T-cell (primary cell): Measurements from ENCODE around the gene PEAK1. TPM values are rescaled to one million over a fixed set of nuclear protein-coding genes. Genes with fewer than 3 reads are reported as not detected.

Experiments used
- ATAC-seq, 4 experiments: fragments of 200-7000 bp in 3 of 4; fragments of 150-1000 bp in 1 of 4; cut with Tn5 transposase; replicated peaks in 1 of 4; 1 replicate in 3 of 4; 2 replicates in 1 of 4; pipeline ENCODE4 v1.10.0; 2021; ENCODE audit warnings: moderate library complexity in 3 of 4, mild to moderate bottlenecking in 2 of 4, moderate number of reproducible peaks in 1 of 4
- CTCF ChIA-PET, 2 donors: fragments of 300-600 bp; sonication (Branson Sonifier 250); formaldehyde crosslinking; loops; one replicate each; lab custom pipeline; 2022; ENCODE audit warnings: antibody characterized with exemption in 2 of 2; lab: Charles Lee
- POLR2A ChIA-PET, 2 donors: fragments of 300-600 bp; sonication (Branson Sonifier 250); formaldehyde crosslinking; loops; one replicate each; lab custom pipeline; 2022; ENCODE audit warnings: antibody characterized with exemption in 2 of 2; lab: Charles Lee
- DNase-seq, 35 experiments: peaks; one replicate each; pipeline versions ENCODE4 v3.0.0 to v3.0.0-alpha.2; 2013 to 2023
- H3K27ac ChIP-seq: one replicate; pipeline ENCODE4 v1.5.1; 2013; ENCODE audit warnings: low read length
- H3K27me3 ChIP-seq, 2 experiments: replicated peaks in 1 of 2; 1 replicate in 1 of 2; 2 replicates in 1 of 2; pipeline versions ENCODE4 v1.6.1 to v1.7.0; 2013; ENCODE audit warnings: low read length in 1 of 2, mixed read lengths in 1 of 2; ENCODE audit not compliant: control insufficient read depth in 2 of 2, insufficient read depth in 2 of 2; ENCODE audit errors: extremely low read depth in 1 of 2
- H3K36me3 ChIP-seq, 2 donors: 1 replicate in 1 of 2; 2 replicates in 1 of 2; pipeline versions ENCODE4 v1.6.1 to v1.7.0; 2013; ENCODE audit warnings: low read length in 1 of 2; ENCODE audit not compliant: control insufficient read depth in 2 of 2, insufficient read depth in 1 of 2; ENCODE audit errors: extremely low read depth in 1 of 2
- H3K4me1 ChIP-seq, 2 experiments: 1 replicate in 1 of 2; 2 replicates in 1 of 2; pipeline versions ENCODE4 v1.6.1 to v1.7.0; 2013; ENCODE audit warnings: low read length in 2 of 2, mixed read lengths in 1 of 2; ENCODE audit not compliant: insufficient read depth in 2 of 2, control insufficient read depth in 1 of 2; ENCODE audit errors: extremely low read depth in 1 of 2
- H3K4me3 ChIP-seq, 2 donors: 1 replicate in 1 of 2; 2 replicates in 1 of 2; pipeline versions ENCODE4 v1.5.1 to v1.7.0; 2013; ENCODE audit warnings: mild to moderate bottlenecking in 2 of 2, low read length in 1 of 2, moderate library complexity in 1 of 2; ENCODE audit not compliant: control insufficient read depth in 1 of 2; ENCODE audit errors: extremely low read depth in 1 of 2
- H3K9me3 ChIP-seq: 2 replicates; pipeline ENCODE4 v1.7.0; 2013
- H3K27ac Mint-ChIP-seq, 2 donors: one replicate each; pipeline ENCODE4 v1.8.0; 2020 to 2021; ENCODE audit warnings: mild to moderate bottlenecking in 2 of 2, mixed read lengths in 2 of 2
- H3K27me3 Mint-ChIP-seq, 2 donors: one replicate each; pipeline ENCODE4 v1.8.0; 2021 to 2022; ENCODE audit warnings: mixed read lengths in 2 of 2
- H3K36me3 Mint-ChIP-seq: one replicate; pipeline ENCODE4 v1.8.0; 2021; ENCODE audit warnings: mixed read lengths
- H3K4me1 Mint-ChIP-seq, 3 donors: one replicate each; pipeline ENCODE4 v1.8.0; 2020 to 2022; ENCODE audit warnings: mixed read lengths in 3 of 3, mild to moderate bottlenecking in 1 of 3
- H3K4me3 Mint-ChIP-seq, 3 donors: one replicate each; pipeline ENCODE4 v1.8.0; 2020 to 2022; ENCODE audit warnings: mild to moderate bottlenecking in 3 of 3, mixed read lengths in 3 of 3, moderate library complexity in 3 of 3
- H3K9me3 Mint-ChIP-seq, 3 donors: one replicate each; pipeline ENCODE4 v1.8.0; 2020 to 2022; ENCODE audit warnings: mixed read lengths in 3 of 3
- WGBS: methylation state at CpG from one replicate; pipeline ENCODE4 v1.1.5; 2013; ENCODE audit warnings: missing lambda C conversion rate; ENCODE audit not compliant: insufficient coverage; 5-methylcytosine and 5-hydroxymethylcytosine counted together
- total RNA-seq, 35 experiments: library from RNA in 6 of 35; stranded (reverse) in 6 of 35; fragments of 120-200 nt in 1 of 35; gene quantifications; one replicate each; pipeline versions ENCODE4 v1.2.1 to v1.2.4 and lab custom pipeline; 2013 to 2026

Gene PEAK1
- total RNA-seq, 5 donors from 2014 or later (not counting 1 experiment from before 2014, with no cell fraction given), result 9.4 to 17.7 (median 10.9) TPM

DNA sequence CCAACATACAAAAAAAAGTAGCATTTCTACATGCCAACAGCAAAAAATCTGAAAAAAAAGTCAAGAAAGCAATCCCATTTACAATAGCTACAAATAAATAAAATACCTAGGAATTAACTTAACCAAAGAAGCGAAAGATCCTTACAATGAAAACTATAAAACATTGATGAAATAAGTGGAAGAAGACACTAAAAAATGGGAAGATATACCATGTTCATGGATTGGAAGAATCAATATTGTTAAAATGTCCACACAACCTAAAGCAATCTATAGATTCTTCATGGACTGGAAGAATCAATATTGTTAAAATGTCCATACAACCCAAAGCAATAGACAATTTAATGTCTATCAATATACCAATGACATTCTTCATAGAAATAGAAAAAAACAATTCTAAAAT, 21.0 kb downstream of the PEAK1 start:
- ATAC-seq, result no peak
- DNase-seq, result no peak
- peaks cover 12% of the 10 kb centered on the region for H3K9me3 ChIP-seq
- ChIA-PET POLR2A (interaction anchor here in 1 of 2 donors (0.7 kb wide), 1 partner anchor 727 kb away, joined by 3 read pairs; no protein-coding TSS in a partner anchor), CTCF (no interaction called here)
- peaks cover 0 to 3% (median 0%) of the 10 kb centered on the region in 3 donors for H3K4me1 Mint-ChIP-seq
- H3K36me3 Mint-ChIP-seq, result peaks cover 20% of the 10 kb centered on the region
- H3K27ac ChIP-seq, result no peak overlapping the region
- no peak overlapping the region for H3K4me3 Mint-ChIP-seq
- H3K9me3 Mint-ChIP-seq, result peaks cover 22 to 50% (median 33%) of the 10 kb centered on the region in 3 donors
- WGBS, result no CpG with 5 or more reads among the region's 1 CpG
- H3K27me3 ChIP-seq, result no peaks in the 10 kb centered on the region
- H3K27ac Mint-ChIP-seq, result no peak overlapping the region
- H3K4me1 ChIP-seq, result no peaks in the 10 kb centered on the region
- H3K4me3 ChIP-seq, result no peak overlapping the region
- no peaks in the 10 kb centered on the region for H3K27me3 Mint-ChIP-seq
- H3K36me3 ChIP-seq, result no peaks in the 10 kb centered on the region

DNA sequence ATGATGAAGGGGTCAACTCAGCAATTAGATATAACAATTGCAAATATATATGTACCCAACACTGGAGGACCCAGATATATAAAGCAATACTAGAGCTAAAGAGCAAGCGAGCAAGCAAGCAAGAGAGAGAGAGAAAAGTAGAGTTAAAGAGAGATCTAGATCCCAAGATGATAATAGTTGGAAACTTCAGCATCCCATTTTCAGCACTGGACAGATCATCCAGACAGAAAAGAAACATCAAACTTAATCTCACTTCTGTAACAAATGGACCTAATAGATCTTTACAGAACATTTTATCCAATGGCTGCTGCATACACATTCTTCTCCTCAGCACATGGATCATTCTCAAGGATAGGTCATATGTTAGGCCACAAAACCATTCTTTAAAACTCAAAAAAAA, 23.2 kb downstream of the PEAK1 start:
- Mint-ChIP-seq H3K4me3 (no peak overlapping the region), H3K36me3 (peaks cover 23% of the 10 kb centered on the region), H3K27ac (no peak overlapping the region), H3K9me3 (peaks cover 22 to 50% (median 33%) of the 10 kb centered on the region in 3 donors), H3K27me3 (no peaks in the 10 kb centered on the region), H3K4me1 (peaks cover 0 to 3% (median 2%) of the 10 kb centered on the region in 3 donors)
- ATAC-seq (no peak), DNase-seq (no peak)
- no CpG with 5 or more reads among the region's 1 CpG for WGBS
- ChIA-PET CTCF (no interaction called here), POLR2A (interaction anchor here in 1 of 2 donors (0.6 kb wide), 1 partner anchor 38 kb away, joined by 3 read pairs; no protein-coding TSS in a partner anchor)
- Histone ChIP-seq H3K27ac (no peak overlapping the region), H3K4me1 (no peaks in the 10 kb centered on the region), H3K36me3 (no peaks in the 10 kb centered on the region), H3K27me3 (no peaks in the 10 kb centered on the region), H3K4me3 (no peak overlapping the region), H3K9me3 (peaks cover 12% of the 10 kb centered on the region)

DNA sequence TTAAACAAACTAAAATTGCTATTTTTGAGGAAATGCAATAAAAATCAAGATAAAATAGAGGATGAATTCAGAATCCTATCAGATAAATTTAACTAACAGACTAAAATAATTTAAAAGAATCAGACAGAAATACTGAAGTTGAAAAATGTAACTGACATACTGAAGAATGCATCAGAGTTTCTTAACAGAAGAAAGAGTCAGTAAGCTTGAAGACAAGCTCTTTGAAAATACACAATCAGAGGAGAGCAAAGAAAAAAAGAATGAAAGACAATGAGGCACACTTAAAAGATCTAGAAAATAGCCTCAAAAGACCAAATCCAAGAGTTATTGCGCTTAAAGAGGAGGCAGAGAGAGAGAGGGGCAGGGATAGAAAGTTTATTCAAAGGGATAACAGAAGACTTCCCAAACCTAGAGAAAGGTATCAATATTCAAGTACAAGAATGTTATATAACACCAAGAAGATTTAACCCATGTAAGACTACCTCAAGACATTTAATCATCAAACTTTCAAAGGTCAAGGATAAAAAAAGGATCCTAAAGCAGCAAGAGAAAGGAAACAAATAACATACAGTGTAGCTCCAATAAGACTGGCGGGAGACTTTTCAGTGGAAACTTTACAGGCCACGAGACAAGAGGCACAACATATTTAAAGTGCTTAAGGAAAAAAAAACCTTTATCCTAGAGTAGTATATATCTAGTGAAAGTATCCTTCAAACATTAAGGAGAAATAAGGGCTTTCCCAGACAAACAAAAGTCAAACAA, 24.7 kb downstream of the PEAK1 start:
- DNase-seq (no peak), ATAC-seq (no peak)
- Mint-ChIP-seq H3K36me3 (peaks cover 23% of the 10 kb centered on the region), H3K27ac (no peak overlapping the region), H3K4me1 (peaks cover 0 to 2% (median 0%) of the 10 kb centered on the region in 3 donors), H3K4me3 (no peak overlapping the region), H3K9me3 (peaks cover 20 to 47% (median 31%) of the 10 kb centered on the region in 3 donors), H3K27me3 (no peaks in the 10 kb centered on the region)
- ChIA-PET POLR2A (interaction anchor here in 1 of 2 donors (0.5 kb wide), 1 partner anchor 13 kb away, joined by 13 read pairs; no protein-coding TSS in a partner anchor), CTCF (no interaction called here)
- Histone ChIP-seq H3K9me3 (peaks cover 12% of the 10 kb centered on the region), H3K4me3 (no peak overlapping the region), H3K27me3 (no peaks in the 10 kb centered on the region), H3K36me3 (no peaks in the 10 kb centered on the region), H3K4me1 (no peaks in the 10 kb centered on the region), H3K27ac (no peak overlapping the region)
- no CpG with 5 or more reads among the region's 3 CpGs for WGBS

DNA sequence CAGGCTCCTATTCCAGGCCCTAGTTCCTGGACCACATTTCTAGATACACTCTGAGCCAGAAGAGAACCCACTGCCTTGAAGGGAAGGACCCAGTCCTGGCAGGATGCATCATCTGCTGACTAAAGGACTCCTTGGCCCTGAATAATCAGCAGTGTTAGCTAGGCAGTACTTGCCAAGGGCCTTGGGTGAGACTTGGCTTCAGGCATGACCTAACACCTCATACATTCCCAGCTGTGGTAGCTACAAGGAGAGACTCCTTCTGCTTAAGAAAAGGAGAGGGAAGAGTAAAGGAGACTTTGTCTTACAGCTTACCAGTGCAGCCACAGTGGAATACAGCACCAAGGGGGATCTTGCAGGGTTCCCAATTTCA, 26.4 kb downstream of the PEAK1 start:
- H3K36me3 ChIP-seq, result no peaks in the 10 kb centered on the region
- H3K9me3 ChIP-seq, result peaks cover 10% of the 10 kb centered on the region
- CTCF ChIA-PET, result no interaction called here
- H3K9me3 Mint-ChIP-seq, result peaks cover 16 to 31% (median 19%) of the 10 kb centered on the region in 3 donors
- H3K27ac Mint-ChIP-seq, result no peak overlapping the region
- no peak for DNase-seq
- no peak overlapping the region for H3K4me3 Mint-ChIP-seq
- peaks cover 0 to 4% (median 2%) of the 10 kb centered on the region in 3 donors for H3K4me1 Mint-ChIP-seq
- no peaks in the 10 kb centered on the region for H3K27me3 ChIP-seq
- ATAC-seq, result no peak
- H3K27ac ChIP-seq, result no peak overlapping the region
- POLR2A ChIA-PET, result no interaction called here
- H3K4me1 ChIP-seq, result no peaks in the 10 kb centered on the region
- no peaks in the 10 kb centered on the region for H3K27me3 Mint-ChIP-seq
- H3K4me3 ChIP-seq, result no peak overlapping the region
- peaks cover 19% of the 10 kb centered on the region for H3K36me3 Mint-ChIP-seq

DNA sequence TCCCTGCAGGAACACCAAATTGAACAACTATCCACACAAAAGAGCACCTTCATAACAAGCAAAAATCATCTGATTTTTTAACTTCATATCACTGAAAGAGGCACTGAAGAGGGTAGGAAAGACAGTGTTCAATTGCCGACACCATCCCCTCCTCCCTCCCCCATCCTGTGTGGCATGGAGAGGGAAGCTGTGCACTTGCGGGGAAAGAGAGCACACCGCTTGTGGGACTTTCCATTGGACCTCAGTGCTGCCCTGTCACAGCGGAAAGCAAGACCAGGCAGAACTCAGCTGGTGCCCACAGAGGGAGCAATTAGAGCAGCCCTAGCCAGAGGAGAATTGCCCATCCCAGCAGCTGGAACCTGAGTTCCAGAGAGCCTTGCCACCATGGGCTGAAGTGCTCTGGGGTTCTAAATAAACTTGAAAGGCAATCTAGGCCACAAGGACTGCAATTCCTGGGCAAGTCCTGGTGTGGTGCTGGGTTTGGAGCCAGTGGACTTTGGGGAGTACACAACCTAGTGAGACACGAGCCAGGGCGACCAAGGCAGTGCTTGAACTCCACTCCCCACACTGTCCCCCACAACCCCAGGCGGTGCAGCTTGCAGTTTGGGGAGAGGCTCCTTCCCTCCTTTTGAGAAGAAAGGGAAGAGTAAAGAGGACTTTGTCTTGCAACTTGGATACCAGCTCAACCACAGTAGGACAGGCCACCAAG, 27.0 kb downstream of the PEAK1 start:
- CTCF ChIA-PET, result no interaction called here
- H3K36me3 ChIP-seq, result no peaks in the 10 kb centered on the region
- POLR2A ChIA-PET, result no interaction called here
- no peak overlapping the region for H3K27ac ChIP-seq
- H3K9me3 ChIP-seq, result peaks cover 10% of the 10 kb centered on the region
- ATAC-seq (no peak), DNase-seq (no peak)
- Mint-ChIP-seq H3K9me3 (peaks cover 11 to 26% (median 14%) of the 10 kb centered on the region in 3 donors), H3K4me1 (peaks cover 0 to 4% (median 2%) of the 10 kb centered on the region in 3 donors), H3K27me3 (no peaks in the 10 kb centered on the region), H3K27ac (no peak overlapping the region), H3K36me3 (peaks cover 19% of the 10 kb centered on the region), H3K4me3 (no peak overlapping the region)
- 100% methylated on average over 1 of the region's 7 CpGs for WGBS
- no peaks in the 10 kb centered on the region for H3K27me3 ChIP-seq
- H3K4me1 ChIP-seq, result no peaks in the 10 kb centered on the region
- H3K4me3 ChIP-seq, result no peak overlapping the region

DNA sequence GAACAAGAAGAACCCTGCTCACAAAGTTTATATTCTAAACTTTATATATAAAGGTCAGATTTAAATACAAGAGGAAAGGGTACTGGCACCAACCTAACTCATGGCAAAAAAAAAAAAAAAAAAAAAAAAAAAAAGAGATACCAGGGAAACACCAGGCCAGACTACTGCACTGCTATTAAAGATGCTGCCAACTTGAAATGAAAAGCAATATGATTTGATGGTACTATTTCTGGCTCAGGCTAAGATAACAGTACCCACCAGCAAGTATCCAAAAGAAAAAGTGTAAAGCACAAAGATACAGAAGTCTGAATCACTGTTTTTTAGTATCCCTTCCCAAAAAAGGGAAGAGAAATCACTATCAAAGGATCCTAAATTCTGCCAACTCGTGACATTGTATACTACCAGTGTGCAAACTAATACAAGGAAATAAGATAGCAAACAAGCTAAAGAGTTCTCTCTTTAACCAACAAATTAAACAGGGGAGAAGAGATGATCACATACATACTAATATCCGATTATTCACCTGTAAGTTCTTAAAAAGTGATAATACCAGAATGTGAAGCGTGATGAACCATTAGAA, 28.4 kb downstream of the PEAK1 start:
- ChIA-PET POLR2A (no interaction called here), CTCF (interaction anchor here in 1 of 2 donors (0.6 kb wide), 1 partner anchor 55 kb away, joined by 4 read pairs; no protein-coding TSS in a partner anchor)
- Mint-ChIP-seq H3K27me3 (no peaks in the 10 kb centered on the region), H3K4me3 (no peak overlapping the region), H3K27ac (no peak overlapping the region), H3K36me3 (peaks cover 14% of the 10 kb centered on the region), H3K9me3 (peaks cover 11 to 16% (median 12%) of the 10 kb centered on the region in 3 donors), H3K4me1 (peaks cover 0 to 4% (median 2%) of the 10 kb centered on the region in 3 donors)
- H3K9me3 ChIP-seq, result peaks cover 10% of the 10 kb centered on the region
- WGBS, result no CpG with 5 or more reads among the region's 3 CpGs
- ATAC-seq (no peak), DNase-seq (no peak)
- H3K4me3 ChIP-seq, result no peak overlapping the region
- no peaks in the 10 kb centered on the region for H3K27me3 ChIP-seq
- no peaks in the 10 kb centered on the region for H3K4me1 ChIP-seq
- no peaks in the 10 kb centered on the region for H3K36me3 ChIP-seq
- no peak overlapping the region for H3K27ac ChIP-seq
